ENCODE results near the gene CXorf58. TPM values are rescaled to one million over a fixed set of nuclear protein-coding genes. Genes with fewer than 3 reads are reported as not detected.
"Not testable (repeated sequence)": the region's sequence is repeated elsewhere in the genome, so short reads cannot be mapped to it uniquely, and the experiment has no call there.

CXorf58 gene
- total RNA-seq, 1 experiment from 2014 or later, result not detected

DNA sequence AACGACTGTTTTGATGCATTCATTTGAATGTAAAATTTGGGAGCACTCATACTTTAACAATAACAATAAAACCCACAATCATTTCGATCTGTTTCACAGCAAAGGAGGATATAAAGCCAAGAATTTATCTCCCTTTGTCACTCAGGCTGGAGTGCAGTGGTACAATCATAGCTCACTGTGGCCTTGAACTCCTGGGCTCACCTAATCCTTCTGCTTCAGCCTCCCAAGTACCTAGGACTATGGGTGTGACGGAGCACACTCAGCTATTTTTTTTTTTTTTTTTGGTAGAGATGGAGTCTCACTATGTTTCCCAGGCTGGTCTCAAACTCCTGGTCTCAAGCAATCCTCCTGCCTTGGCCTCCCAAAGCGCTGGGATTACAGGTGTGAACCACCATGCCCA is 11.3 kb upstream of the CXorf58 start:
- DNase-seq (ENCODE audit: low read depth); in situ Hi-C loops (cut with HindIII; ENCODE audit: low pct_unique_long_range_greater_than_20kb, low sequenced_read_pairs): not testable (repeated sequence)

DNA sequence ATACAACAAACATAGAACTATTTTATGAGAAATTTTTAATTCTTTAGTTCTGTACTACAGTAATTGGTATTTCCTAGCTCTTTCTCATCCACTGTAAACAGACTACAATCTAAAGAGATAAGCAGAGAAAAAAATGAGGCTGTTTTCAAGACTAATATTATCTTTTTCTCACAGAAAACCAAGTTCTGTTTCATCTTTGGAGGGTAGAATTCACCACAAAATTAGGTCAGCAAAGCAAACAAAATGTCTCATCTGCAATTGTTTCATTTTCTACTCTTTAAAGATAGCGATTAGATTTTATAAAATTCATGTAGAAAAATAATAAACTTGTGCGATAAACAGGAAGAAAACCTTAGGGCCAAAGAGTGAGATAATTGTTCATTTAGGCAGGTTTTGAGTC is 10.8 kb upstream of the CXorf58 start:
- DNase-seq (ENCODE audit: low read depth), result no peak
- in situ Hi-C loops (cut with HindIII; ENCODE audit: low pct_unique_long_range_greater_than_20kb, low sequenced_read_pairs), result no loop called here

DNA sequence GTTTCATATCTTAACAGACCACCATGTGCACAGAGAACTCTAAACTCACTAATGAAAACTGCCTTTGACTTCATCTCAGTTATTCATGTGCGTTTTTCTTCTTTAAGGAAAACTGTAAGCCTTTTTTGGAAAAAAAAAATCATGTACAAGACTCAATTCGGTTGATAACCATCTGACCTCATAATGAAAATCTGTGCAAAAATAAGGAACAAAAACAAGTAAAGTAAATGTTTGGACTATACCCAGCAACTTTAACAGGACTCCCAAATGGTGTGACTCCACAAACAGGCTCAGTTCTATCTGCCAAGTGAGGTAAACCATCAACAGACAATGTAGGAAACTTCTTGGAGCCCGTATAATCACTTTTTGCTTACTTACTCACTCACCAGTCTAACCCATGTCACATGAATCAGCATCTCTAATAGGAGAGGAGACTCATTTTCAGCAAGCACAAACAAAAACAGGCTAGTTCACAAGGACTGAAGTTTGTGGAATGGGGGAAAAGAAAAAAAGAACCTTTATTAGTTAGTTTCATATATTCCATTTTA is 9.3 kb upstream of the CXorf58 start:
- peak; percentile 79 for DNase-seq (ENCODE audit: low read depth)
- in situ Hi-C loops (cut with HindIII; ENCODE audit: low pct_unique_long_range_greater_than_20kb, low sequenced_read_pairs), result no loop called here

DNA sequence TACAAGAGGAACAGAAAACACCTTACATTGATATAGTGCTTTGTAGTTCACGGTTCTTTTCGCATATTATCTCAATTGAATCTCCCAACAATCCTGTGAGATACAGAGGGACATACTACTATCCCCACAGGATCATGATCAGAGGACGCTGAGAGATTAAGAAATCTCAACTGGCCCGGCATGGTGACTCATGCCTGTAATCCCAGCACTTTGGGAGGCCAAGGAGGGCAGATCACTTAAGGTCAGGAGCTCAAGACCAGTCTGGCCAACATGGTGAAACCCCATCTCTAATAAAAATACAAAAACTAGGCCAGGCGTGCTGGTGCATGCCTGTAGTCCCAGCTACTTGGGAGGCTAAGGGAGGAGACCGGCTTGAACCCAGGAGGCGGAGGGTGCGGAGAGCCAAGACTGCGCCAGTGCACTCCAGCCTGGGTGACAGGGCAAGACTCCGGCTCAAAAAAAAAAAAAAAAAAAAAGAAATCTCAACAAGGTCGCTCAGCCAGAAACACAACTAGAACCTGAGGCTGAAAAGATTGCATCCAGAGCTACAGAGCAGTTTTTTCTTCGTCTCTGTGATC is 7.5 kb upstream of the CXorf58 start:
- in situ Hi-C loops (cut with HindIII; ENCODE audit: low pct_unique_long_range_greater_than_20kb, low sequenced_read_pairs), result no loop called here
- peak; percentile 20 for DNase-seq (ENCODE audit: low read depth)

DNA sequence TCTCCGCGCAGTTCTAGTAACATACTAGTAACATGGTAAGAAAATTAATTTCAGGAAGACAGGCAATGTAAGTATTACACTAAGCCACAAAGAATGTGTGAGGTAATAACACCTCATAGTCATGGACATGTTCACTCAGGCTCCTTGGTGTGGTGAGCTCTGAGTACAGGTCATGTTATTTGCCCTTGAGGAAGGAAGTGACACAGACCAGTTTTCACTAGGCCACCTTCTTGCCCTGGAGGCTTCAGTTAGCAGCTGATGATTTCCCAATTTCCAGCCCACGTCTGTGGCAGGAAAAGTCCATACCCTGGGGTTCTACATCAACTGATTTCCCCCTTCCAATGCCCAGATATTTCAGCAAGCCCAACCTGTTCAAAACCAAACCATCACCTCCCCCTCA is 6.7 kb upstream of the CXorf58 start:
- peak; percentile 63 for DNase-seq (ENCODE audit: low read depth)
- in situ Hi-C loops (cut with HindIII; ENCODE audit: low pct_unique_long_range_greater_than_20kb, low sequenced_read_pairs), result no loop called here

DNA sequence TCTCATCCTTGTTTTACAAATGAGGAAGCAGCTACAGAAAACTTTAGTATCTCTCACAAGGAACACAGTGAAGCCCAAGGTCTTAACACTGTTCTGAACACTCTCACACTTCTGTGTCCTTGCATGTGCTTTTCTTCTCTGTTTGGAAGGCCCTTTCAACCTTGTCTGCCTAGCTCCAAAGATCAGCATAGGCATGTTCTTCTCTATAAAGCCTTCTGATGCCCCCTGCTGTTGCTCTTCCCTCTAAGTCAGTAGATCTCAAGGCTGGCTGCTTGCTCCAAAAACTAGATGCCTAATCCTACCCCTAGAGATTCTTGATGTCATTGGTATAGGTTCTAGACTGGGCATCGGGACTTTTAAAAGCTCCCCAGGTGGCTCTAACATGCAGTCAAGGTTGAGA is 6.0 kb upstream of the CXorf58 start:
- in situ Hi-C loops (cut with HindIII; ENCODE audit: low pct_unique_long_range_greater_than_20kb, low sequenced_read_pairs), result no loop called here
- DNase-seq (ENCODE audit: low read depth), result peak; percentile 67

DNA sequence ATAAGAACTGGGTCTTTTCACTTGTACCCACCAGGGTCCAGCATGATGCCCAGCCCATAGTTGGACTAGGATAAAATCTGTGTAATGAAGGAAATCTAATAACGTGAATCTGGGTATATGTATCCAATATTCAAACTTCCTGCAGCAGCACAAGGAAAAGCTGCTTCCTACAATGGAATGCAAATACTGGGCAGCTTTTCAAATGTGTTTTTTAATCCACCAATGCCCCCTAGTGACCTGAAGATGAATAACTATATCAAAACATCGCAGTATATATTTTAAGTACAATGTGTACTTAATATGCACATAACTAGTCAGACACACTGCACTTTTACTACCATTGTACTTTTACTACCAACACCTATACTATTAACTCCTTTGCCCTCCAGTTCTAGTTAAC is 5.4 kb upstream of the CXorf58 start:
- in situ Hi-C loops (cut with HindIII; ENCODE audit: low pct_unique_long_range_greater_than_20kb, low sequenced_read_pairs), result no loop called here
- DNase-seq (ENCODE audit: low read depth), result peak; percentile 45

DNA sequence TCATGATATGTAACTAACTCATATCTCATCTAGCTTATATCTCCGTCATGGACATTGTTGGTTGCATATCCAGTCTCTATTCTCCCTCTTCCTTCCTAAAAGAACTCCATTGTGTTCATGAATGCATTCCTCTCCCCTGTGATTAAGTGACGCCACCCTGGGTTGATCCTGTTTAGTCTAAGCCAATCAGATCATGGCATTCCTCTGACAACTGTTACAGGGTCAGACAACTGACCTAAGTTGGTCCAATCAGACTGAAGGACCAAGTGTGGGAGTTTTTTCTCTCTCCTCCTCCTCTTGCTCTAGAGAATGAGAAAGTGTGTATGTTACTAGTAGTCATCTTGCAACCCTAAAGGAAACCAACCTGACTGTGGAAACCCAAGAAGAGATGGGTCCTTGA is 3.7 kb upstream of the CXorf58 start:
- in situ Hi-C loops (cut with HindIII; ENCODE audit: low pct_unique_long_range_greater_than_20kb, low sequenced_read_pairs), result no loop called here
- peak; percentile 29 for DNase-seq (ENCODE audit: low read depth)

DNA sequence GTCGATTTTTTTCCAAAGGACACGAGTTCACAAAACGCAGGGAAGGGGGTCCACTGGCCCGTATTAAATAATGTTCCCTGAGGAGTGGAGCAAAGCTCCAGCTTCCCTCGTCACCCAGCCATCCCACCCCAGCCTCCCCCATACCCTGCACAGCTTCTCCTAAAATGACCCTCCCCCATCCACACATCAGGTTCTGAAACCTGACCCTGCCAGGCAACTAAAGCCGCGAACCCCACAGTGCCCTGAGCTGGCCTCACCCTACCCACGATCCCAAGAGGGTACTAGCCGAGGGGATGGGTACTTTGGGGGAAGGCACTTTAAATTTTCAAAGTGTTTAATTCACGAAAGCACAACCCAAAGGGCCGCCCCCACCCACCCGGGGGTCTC is 702 bp upstream of the CXorf58 start:
- DNase-seq (ENCODE audit: low read depth), result no peak
- in situ Hi-C loops (cut with HindIII; ENCODE audit: low pct_unique_long_range_greater_than_20kb, low sequenced_read_pairs), result no loop called here

DNA sequence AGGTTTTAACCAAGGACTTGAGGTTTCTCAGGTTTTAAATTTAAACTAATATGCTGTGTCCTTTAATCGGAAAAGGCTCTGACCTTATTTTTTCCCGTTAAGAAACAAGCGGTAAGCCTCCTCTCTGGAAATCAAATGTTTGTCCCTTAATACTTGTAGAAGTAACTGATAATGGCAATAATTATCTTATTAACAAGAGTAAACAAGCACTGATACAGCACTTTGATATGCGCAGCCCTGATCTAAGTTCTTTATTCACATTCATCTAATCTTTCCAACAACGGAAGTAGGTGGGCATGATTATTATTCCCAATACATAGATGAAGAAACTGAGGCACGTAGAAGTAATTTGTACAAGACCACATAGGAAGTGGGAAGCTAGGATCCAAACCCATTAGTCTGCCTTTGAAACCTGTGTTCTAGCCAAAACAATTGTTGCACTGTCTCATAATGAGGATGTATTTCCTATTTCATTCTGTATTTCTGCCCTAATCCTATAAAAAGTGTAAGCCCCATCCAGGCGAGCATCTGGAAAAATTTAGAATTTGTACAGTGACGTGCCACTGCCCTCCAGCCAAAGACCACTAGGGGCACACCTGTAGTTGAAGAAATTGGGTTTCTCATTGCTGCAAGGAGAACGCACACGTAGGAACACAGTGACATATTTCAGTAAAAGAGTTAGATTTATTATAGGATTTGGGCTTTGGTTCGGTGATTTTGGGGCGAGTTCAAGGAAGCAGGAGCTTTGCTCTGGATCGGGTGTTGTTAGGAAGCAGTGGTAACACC is 606 bp downstream of the CXorf58 start:
- no peak for DNase-seq (ENCODE audit: low read depth)
- in situ Hi-C loops (cut with HindIII; ENCODE audit: low pct_unique_long_range_greater_than_20kb, low sequenced_read_pairs), result no loop called here

DNA sequence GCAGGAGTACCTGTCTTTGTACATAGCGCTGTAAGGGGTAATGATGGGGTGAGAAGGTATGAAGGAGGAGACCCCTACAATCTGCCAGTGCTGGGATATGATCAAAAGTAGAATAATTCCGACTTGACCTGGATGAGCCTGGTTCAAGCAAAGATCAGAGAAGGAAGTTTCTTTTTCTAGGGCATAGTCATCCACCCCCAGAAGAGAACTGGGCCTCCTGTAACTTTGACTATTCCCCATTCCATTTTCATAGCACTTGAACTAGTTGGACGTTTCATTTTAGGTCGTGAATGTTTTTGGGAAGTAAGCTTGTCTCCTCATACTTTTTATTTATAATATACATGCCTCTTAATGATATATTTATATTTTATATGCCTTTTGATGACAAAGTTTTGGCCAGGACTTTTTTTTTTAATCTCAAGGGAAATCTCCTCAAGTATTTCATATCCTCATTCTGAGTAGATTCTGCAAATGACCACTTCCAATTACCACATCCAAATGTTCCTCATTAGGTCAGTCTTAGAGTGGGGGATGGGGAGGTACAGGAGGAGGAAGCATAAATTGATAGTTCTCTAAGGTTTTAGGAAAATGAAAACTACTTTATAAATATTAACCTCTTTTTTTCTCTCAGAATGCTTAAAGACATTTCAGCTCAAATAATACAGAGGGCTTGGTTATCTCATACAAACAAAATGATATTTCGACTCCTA is 3.5 kb downstream of the CXorf58 start:
- DNase-seq (ENCODE audit: low read depth), result no peak
- in situ Hi-C loops (cut with HindIII; ENCODE audit: low pct_unique_long_range_greater_than_20kb, low sequenced_read_pairs), result no loop called here

DNA sequence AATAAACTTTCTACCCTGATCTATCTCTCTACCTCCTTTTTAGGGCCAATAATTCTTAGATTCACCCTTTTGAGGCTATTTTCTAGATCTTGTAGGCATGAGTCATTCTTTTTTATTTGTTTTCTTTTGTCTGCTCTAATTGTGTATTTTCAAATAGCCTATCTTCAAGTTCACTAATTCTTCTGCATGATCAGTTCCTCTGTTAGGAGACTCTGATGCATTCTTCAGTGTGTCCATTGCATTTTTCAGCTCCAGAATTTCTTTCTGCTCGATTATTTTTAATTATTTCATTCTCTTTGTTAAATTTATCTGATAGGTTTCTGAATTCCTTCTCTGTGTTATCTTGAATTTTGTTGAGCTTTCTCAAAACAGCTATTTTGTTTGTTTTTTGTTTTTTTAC is 11.3 kb downstream of the CXorf58 start:
- DNase-seq (ENCODE audit: low read depth), result no peak
- in situ Hi-C loops (cut with HindIII; ENCODE audit: low pct_unique_long_range_greater_than_20kb, low sequenced_read_pairs), result no loop called here

DNA sequence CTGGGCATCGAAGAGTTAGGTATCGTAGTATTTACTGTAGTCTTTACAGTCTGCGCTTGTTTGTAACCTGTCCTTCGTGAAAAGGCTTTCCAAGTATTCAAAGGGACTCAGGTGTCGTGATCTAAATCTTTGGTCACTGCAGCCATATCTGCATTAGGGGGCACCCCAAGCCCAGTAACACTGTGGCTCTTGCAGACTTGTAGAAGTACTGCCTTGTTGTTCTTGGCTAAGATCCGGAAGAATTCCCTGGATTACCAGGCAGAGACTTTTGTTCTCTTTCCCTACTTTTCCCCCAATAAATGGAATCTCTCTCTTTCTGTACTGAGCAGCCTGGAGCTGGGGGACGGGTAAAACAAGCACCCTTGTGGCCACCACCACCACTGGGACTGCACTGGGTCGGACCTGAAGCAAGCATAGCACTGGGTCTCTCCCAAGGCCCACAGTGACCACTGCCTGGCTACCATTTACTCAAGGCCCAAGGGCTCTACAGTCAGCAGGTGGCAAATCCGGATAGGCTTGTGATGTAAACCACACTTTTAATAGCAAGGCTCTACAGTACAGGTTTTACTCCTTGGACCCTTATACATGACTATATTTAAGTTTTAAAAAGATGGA is 12.0 kb downstream of the CXorf58 start:
- no peak for DNase-seq (ENCODE audit: low read depth)
- in situ Hi-C loops (cut with HindIII; ENCODE audit: low pct_unique_long_range_greater_than_20kb, low sequenced_read_pairs), result no loop called here

DNA sequence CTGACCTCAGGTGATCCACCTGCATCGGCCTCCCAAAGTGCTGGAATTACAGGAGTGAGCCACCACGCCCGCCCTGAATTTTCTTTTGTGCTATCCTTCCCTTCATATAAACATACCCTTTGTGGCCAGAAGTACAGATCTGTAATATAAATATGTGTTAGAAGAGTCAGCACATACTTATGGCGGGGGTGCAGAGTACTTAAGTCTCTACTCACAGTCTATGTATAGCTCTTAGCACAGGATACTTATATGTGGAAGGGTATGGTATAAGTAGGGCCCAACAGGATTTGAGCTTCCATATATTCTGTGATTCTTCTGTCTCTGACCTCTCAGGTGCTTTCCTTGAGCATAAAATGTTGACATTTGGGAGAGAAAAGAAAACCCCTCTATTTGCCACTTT is 18.2 kb downstream of the CXorf58 start:
- in situ Hi-C loops (cut with HindIII; ENCODE audit: low pct_unique_long_range_greater_than_20kb, low sequenced_read_pairs), result no loop called here
- DNase-seq (ENCODE audit: low read depth), result no peak

DNA sequence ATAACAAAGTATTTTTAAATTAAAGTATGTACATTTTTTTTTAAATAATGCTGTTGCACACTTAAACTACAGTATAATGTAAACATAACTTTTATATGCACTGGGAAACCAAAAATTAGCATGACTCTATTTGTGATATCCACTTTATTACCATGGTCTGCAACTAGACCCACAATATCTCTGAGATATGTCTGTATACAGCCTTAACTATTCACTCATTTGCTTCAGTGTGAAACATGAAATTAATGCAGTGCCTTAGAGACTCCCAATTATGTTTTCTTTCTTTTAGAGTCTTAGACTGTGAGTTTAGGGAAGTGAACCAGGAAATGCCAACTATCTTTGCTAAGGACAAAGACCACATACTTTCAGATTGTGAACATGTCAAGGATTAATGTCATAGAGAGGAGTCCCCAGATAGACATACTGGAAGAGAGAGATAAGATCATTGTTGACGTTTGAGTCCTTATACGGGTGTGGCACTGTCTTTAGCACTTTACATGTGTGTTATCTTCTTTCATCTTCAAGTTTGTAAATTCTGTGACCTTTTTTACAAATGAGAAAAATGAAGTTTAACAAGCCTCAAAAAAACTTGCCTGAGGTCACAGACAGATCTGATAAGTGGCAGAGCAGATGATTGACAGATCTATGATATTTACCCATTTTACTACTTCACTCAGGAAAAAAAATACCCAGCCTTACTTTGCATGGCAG is 23.2 kb downstream of the CXorf58 start:
- in situ Hi-C loops (cut with HindIII; ENCODE audit: low pct_unique_long_range_greater_than_20kb, low sequenced_read_pairs), result no loop called here
- DNase-seq (ENCODE audit: low read depth), result no peak

DNA sequence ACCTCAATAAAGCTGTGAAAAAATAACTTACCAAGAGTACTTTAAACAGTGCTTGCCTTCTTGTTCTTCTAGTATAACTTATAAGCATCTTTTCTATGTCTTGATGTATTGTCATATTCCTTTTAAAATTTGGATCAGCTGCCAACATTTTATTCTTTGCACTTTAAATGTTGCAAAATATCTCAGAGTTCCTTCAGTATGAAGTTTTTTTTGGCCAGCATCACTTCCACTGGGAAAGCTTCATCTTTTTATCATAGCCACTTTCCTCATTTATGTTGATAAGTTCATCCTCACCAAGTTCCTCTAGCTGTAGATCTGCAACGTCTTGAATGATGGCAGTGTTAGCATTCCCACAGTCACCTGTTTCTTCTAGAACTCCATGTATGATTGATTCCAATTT is 24.2 kb downstream of the CXorf58 start:
- no peak for DNase-seq (ENCODE audit: low read depth)
- in situ Hi-C loops (cut with HindIII; ENCODE audit: low pct_unique_long_range_greater_than_20kb, low sequenced_read_pairs), result no loop called here

DNA sequence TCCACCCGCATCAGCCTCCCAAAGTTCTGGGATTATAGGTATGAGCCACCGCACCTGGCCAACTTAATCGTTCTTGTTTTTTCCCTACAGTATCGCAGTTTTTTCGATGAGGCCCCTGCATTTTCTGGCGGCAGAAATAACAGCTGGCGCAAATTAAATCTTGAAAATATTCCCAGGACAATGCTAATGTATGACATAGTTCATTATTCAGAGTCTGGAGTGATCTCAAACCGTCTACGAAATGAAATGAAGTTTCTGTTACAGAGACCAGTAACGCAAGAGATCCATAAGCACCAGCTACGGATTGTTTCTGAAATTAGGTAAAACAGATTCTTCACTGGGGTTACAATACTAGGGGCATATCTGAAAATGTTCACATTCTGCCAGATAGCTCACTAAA is 27.3 kb downstream of the CXorf58 start:
- in situ Hi-C loops (cut with HindIII; ENCODE audit: low pct_unique_long_range_greater_than_20kb, low sequenced_read_pairs), result no loop called here
- no peak for DNase-seq (ENCODE audit: low read depth)

DNA sequence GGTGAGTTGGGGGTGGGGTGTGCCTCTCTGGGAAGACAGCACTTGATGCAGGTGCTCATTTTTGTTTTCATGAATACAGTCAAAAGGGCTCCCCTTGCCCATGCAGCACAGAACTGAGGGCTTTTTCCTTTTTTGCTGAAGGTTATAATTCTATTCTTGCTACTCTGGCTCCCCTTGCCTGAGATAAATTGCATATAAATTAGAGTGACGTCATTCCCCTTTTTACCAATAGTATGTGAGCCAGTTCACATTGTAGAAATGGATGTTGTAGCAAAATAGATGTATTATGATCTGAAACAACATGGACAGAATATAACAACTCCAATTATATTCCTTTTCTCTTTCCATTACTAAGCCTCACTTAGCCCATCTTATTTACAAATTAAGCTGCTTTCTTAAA is 28.4 kb downstream of the CXorf58 start:
- no peak for DNase-seq (ENCODE audit: low read depth)
- in situ Hi-C loops (cut with HindIII; ENCODE audit: low pct_unique_long_range_greater_than_20kb, low sequenced_read_pairs), result no loop called here
